GM12878 (cell line): ENCODE results near the gene NEURL3. TPM values are rescaled to one million over a fixed set of nuclear protein-coding genes. Genes with fewer than 3 reads are reported as not detected.

ENCODE experiments used
- FOXM1 ChIP-seq: IDR thresholded peaks from 2 replicates; pipeline ENCODE4 v1.6.1; 2012; ENCODE audit warnings: low read depth, mild to moderate bottlenecking, inconsistent platforms, low read length, moderate library complexity
- HDAC2 ChIP-seq: fragments of 200-600 bp; sonication (generic); IDR thresholded peaks from 2 replicates; pipeline ENCODE4 v1.6.1; 2017
- IKZF1 ChIP-seq: fragments of 450-650 bp; conservative IDR thresholded peaks from 2 replicates; pipeline ENCODE4 v1.6.1; 2017; ENCODE audit warnings: antibody characterized with exemption, mild to moderate bottlenecking
- IKZF2 ChIP-seq, 2 experiments: fragments of 450-650 bp; IDR thresholded peaks; 2 replicates each; pipeline ENCODE4 v1.6.1; 2017; ENCODE audit warnings: mild to moderate bottlenecking in 2 of 2, moderate library complexity in 2 of 2
- LARP7 ChIP-seq: fragments of 450-650 bp; IDR thresholded peaks from 2 replicates; pipeline ENCODE4 v1.6.1; 2017; ENCODE audit warnings: mild to moderate bottlenecking
- MYC ChIP-seq: IDR thresholded peaks from 2 replicates; pipeline ENCODE4 v1.6.1; 2011; ENCODE audit warnings: mild to moderate bottlenecking, low read length, moderate library complexity, inconsistent platforms; ENCODE audit not compliant: insufficient read depth, insufficient replicate concordance, insufficient read length, severe bottlenecking
- POU2F2 ChIP-seq: IDR thresholded peaks from 3 replicates; pipeline ENCODE4 v1.6.1; 2011; ENCODE audit warnings: low read depth, mild to moderate bottlenecking, low read length, borderline replicate concordance
- RAD21 ChIP-seq: IDR thresholded peaks from 2 replicates; pipeline ENCODE4 v1.6.1; 2011; ENCODE audit warnings: mild to moderate bottlenecking, low read depth, low read length, moderate library complexity; ENCODE audit not compliant: insufficient read depth
- RCOR1 ChIP-seq: conservative IDR thresholded peaks from 2 replicates; pipeline ENCODE4 v1.6.1; 2012; ENCODE audit warnings: low read depth, low read length, improper control_type of control experiment
- SMARCA5 ChIP-seq: fragments of 450-650 bp; IDR thresholded peaks from 2 replicates; pipeline ENCODE4 v1.6.1; 2017; ENCODE audit warnings: mild to moderate bottlenecking
- SPI1 ChIP-seq: IDR thresholded peaks from 2 replicates; pipeline ENCODE4 v1.6.1; 2011; ENCODE audit warnings: low read depth, mild to moderate bottlenecking, low read length, moderate library complexity, borderline replicate concordance; ENCODE audit not compliant: insufficient read depth
- SREBF1 ChIP-seq: IDR thresholded peaks from 2 replicates; pipeline ENCODE4 v1.6.1; 2012; ENCODE audit warnings: mild to moderate bottlenecking, low read length
- STAT1 ChIP-seq: fragments of 450-650 bp; conservative IDR thresholded peaks from 2 replicates; pipeline ENCODE4 v1.6.1; 2014; ENCODE audit warnings: antibody characterized with exemption, mild to moderate bottlenecking
- WRNIP1 ChIP-seq: IDR thresholded peaks from 2 replicates; pipeline ENCODE4 v1.6.1; 2011; ENCODE audit warnings: low read depth, low read length, improper control_type of control experiment, borderline replicate concordance
- YY1 ChIP-seq: IDR thresholded peaks from 2 replicates; pipeline ENCODE4 v1.6.1; 2011; ENCODE audit warnings: low read depth, mild to moderate bottlenecking, low read length
- polyA plus RNA-seq, 11 experiments: library from polyadenylated mRNA; depleted of rRNA in 4 of 11; unstranded in 6 of 11; stranded (reverse) in 5 of 11; fragments of >200 nt; fragmentation: Nextera tagmentation in 4 of 11; fragmentation: Illumina TruSeq in 1 of 11; extraction: Ambion mirVana in 4 of 11; extraction: Trizol in 1 of 11; gene quantifications; 1 replicate in 1 of 11; 2 replicates in 10 of 11; pipeline versions ENCODE4 v1.2.1 to v1.2.3, GENCODE V29; 2011 to 2016; ENCODE audit warnings: inconsistent platforms in 2 of 11, missing spikeins in 2 of 11, low read depth in 1 of 11
- total RNA-seq, 4 experiments: library from RNA; depleted of rRNA in 3 of 4; stranded (reverse); fragments of >200 nt in 3 of 4; fragmentation: Illumina TruSeq in 1 of 4; extraction: Trizol in 1 of 4; gene quantifications; 2 replicates each; pipeline versions ENCODE4 v1.2.1 to v1.2.3, GENCODE V29; 2013 to 2021
- TF ChIP-seq, protein P1 (sequence below): fragments of 450-650 bp; IDR thresholded peaks from 2 replicates; pipeline ENCODE4 v1.6.1; 2017; ENCODE audit warnings: mild to moderate bottlenecking, moderate library complexity
- TF ChIP-seq, protein P2 (sequence below): fragments of 150-350 bp; IDR thresholded peaks from 2 replicates; pipeline ENCODE4 v1.6.1; 2014; ENCODE audit warnings: mild to moderate bottlenecking, low read depth, low read length
- TF ChIP-seq, protein P3 (sequence below): fragments of 450-650 bp; IDR thresholded peaks from 2 replicates; pipeline ENCODE4 v1.6.1; 2017; ENCODE audit warnings: mild to moderate bottlenecking, low read depth, inconsistent platforms; ENCODE audit not compliant: poor library complexity, severe bottlenecking
- TF ChIP-seq, protein P4 (sequence below), 3 experiments: IDR thresholded peaks in 2 of 3; conservative IDR thresholded peaks in 1 of 3; 2 replicates each; pipeline ENCODE4 v1.5.1; 2011; ENCODE audit warnings: low read depth in 3 of 3, low read length in 3 of 3, mild to moderate bottlenecking in 3 of 3, control low read depth in 2 of 3, moderate library complexity in 2 of 3, inconsistent platforms in 1 of 3, mixed read lengths in 1 of 3; ENCODE audit not compliant: control insufficient read depth in 2 of 3, insufficient read depth in 1 of 3; ENCODE audit errors: extremely low read depth in 1 of 3

NEURL3 gene
- total and polyA plus RNA-seq, 10 of the 15 experiments (the other 5 are each of a cell fraction or from before 2014, with no cell fraction given): 0.03 to 6.3 (median 0.47) TPM

DNA sequence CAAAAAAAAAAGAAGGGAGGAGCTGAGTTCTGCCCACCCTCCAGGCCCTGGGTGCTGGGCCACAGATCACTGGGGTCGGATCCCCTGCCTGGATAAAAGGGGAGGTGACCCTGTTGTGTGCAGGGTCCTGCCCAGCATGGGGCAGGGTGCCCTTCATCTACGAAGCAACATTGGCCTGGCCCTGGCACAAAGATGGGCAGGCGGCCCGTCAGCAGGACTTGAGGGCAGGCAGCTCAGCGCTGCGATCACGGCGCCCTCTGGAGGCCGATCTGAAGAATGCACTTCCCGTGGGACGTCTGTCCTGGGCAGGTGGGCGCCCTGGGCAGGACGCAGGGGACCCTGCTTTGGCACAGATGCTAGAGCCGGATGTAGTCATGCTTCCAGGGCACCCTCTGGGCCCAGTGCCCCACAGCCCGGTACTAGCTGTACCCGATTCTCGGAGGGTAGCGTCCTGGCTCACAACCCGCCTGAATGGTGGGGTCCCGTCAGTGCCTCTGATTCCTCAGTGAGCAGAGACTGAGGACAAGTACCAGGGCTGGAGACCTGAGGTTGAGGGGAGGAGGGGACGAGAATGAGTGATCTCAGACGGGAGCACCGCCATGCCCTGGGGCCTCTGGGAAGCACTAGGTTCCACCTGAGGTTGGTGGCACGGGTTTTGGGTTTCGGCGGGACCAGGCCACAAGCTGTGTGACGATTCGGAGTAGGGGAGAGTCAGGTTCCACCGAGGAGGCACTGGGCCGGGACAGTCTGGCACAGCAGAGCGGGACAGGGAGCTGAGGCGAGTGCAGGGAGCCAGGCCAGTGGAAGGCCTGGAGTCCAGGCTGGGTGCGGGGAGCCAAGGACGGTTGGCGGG, 49.4 kb upstream of the NEURL3 start (continued):
- TF ChIP-seq POU2F2 (peak; percentile 7; the same call in 1 of the 3 replicates), STAT1 (no peak), SPI1 (peak; percentile 35; the same call in 1 of the 2 replicates), SMARCA5 (peak; percentile 63; the same call in 1 of the 2 replicates), YY1 (peak; percentile 27; the same call in 1 of the 2 replicates), LARP7 (peak; percentile 36; the same call in 1 of the 2 replicates), RAD21 (peak; percentile 77), RCOR1 (no peak), HDAC2 (no peak), FOXM1 (no peak), MYC (no peak), IKZF1 (0 out of 2 replicates have a peak, but pooled peaks have one; percentile 15), WRNIP1 (no peak), SREBF1 (no peak), IKZF2 (IDR thresholded peaks at IDR 0.05) (0 out of 4 replicates have a peak, but pooled peaks of 1 of the 2 experiments have one; percentile 29)
- TF ChIP-seq, protein P1, sequence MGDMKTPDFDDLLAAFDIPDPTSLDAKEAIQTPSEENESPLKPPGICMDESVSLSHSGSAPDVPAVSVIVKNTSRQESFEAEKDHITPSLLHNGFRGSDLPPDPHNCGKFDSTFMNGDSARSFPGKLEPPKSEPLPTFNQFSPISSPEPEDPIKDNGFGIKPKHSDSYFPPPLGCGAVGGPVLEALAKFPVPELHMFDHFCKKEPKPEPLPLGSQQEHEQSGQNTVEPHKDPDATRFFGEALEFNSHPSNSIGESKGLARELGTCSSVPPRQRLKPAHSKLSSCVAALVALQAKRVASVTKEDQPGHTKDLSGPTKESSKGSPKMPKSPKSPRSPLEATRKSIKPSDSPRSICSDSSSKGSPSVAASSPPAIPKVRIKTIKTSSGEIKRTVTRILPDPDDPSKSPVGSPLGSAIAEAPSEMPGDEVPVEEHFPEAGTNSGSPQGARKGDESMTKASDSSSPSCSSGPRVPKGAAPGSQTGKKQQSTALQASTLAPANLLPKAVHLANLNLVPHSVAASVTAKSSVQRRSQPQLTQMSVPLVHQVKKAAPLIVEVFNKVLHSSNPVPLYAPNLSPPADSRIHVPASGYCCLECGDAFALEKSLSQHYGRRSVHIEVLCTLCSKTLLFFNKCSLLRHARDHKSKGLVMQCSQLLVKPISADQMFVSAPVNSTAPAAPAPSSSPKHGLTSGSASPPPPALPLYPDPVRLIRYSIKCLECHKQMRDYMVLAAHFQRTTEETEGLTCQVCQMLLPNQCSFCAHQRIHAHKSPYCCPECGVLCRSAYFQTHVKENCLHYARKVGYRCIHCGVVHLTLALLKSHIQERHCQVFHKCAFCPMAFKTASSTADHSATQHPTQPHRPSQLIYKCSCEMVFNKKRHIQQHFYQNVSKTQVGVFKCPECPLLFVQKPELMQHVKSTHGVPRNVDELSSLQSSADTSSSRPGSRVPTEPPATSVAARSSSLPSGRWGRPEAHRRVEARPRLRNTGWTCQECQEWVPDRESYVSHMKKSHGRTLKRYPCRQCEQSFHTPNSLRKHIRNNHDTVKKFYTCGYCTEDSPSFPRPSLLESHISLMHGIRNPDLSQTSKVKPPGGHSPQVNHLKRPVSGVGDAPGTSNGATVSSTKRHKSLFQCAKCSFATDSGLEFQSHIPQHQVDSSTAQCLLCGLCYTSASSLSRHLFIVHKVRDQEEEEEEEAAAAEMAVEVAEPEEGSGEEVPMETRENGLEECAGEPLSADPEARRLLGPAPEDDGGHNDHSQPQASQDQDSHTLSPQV: 0 out of 2 replicates have a peak, but pooled peaks have one; percentile 25
- TF ChIP-seq, protein P2, sequence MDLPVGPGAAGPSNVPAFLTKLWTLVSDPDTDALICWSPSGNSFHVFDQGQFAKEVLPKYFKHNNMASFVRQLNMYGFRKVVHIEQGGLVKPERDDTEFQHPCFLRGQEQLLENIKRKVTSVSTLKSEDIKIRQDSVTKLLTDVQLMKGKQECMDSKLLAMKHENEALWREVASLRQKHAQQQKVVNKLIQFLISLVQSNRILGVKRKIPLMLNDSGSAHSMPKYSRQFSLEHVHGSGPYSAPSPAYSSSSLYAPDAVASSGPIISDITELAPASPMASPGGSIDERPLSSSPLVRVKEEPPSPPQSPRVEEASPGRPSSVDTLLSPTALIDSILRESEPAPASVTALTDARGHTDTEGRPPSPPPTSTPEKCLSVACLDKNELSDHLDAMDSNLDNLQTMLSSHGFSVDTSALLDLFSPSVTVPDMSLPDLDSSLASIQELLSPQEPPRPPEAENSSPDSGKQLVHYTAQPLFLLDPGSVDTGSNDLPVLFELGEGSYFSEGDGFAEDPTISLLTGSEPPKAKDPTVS: no peak
- TF ChIP-seq, protein P3, sequence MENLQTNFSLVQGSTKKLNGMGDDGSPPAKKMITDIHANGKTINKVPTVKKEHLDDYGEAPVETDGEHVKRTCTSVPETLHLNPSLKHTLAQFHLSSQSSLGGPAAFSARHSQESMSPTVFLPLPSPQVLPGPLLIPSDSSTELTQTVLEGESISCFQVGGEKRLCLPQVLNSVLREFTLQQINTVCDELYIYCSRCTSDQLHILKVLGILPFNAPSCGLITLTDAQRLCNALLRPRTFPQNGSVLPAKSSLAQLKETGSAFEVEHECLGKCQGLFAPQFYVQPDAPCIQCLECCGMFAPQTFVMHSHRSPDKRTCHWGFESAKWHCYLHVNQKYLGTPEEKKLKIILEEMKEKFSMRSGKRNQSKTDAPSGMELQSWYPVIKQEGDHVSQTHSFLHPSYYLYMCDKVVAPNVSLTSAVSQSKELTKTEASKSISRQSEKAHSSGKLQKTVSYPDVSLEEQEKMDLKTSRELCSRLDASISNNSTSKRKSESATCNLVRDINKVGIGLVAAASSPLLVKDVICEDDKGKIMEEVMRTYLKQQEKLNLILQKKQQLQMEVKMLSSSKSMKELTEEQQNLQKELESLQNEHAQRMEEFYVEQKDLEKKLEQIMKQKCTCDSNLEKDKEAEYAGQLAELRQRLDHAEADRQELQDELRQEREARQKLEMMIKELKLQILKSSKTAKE: no peak
- TF ChIP-seq, protein P4, sequence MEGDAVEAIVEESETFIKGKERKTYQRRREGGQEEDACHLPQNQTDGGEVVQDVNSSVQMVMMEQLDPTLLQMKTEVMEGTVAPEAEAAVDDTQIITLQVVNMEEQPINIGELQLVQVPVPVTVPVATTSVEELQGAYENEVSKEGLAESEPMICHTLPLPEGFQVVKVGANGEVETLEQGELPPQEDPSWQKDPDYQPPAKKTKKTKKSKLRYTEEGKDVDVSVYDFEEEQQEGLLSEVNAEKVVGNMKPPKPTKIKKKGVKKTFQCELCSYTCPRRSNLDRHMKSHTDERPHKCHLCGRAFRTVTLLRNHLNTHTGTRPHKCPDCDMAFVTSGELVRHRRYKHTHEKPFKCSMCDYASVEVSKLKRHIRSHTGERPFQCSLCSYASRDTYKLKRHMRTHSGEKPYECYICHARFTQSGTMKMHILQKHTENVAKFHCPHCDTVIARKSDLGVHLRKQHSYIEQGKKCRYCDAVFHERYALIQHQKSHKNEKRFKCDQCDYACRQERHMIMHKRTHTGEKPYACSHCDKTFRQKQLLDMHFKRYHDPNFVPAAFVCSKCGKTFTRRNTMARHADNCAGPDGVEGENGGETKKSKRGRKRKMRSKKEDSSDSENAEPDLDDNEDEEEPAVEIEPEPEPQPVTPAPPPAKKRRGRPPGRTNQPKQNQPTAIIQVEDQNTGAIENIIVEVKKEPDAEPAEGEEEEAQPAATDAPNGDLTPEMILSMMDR (IDR thresholded peaks at IDR 0.05 in 2 of 3, conservative IDR thresholded peaks at IDR 0.05 in 1 of 3; ENCODE audit: control insufficient read depth in 2 of 3, extremely low read depth in 1 of 3, insufficient read depth in 1 of 3, low read depth in 3 of 3, low read length in 3 of 3): peak; percentile 88 to 95 (median 91); a peak in 5 of 6 replicates
